MCF 10A (cell line): Measurements from ENCODE around the gene CIBAR2. TPM values are rescaled to one million over a fixed set of nuclear protein-coding genes. Genes with fewer than 3 reads are reported as not detected.
A peak's percentile ranks its signal among the peaks of the same experiment; 100 is the strongest.

Source experiments
- BruUV-seq: library from RNA; stranded (reverse); fragments of 400-500 nt; replicated peaks from 2 replicates; lab custom pipeline; 2021; lab: Mats Ljungman, UMichigan
- CTCF ChIA-PET: fragments of 300-600 bp; sonication (Branson Sonifier 250); formaldehyde crosslinking; extraction: SDS; loops from one replicate; lab custom pipeline; 2021; ENCODE audit warnings: antibody characterized with exemption, inconsistent platforms; lab: Yijun Ruan, JAX
- POLR2A ChIA-PET: fragments of 300-600, 350-650 bp; sonication (Branson Sonifier 250); formaldehyde crosslinking; extraction: SDS; loops from one replicate; lab custom pipeline; 2020; ENCODE audit warnings: antibody characterized with exemption, inconsistent platforms; lab: Yijun Ruan, JAX
- DNase-seq: peaks from one replicate; pipeline ENCODE4 v3.0.0-alpha.2; 2018; ENCODE audit not compliant: unreplicated experiment
- H3K27ac Mint-ChIP-seq: one replicate; pipeline ENCODE4 v1.8.0; 2022; ENCODE audit warnings: mild to moderate bottlenecking, low read depth, mixed read lengths; ENCODE audit not compliant: unreplicated experiment
- H3K27me3 Mint-ChIP-seq: one replicate; pipeline ENCODE4 v1.8.0; 2022; ENCODE audit warnings: mixed read lengths; ENCODE audit not compliant: insufficient read depth, unreplicated experiment
- H3K36me3 Mint-ChIP-seq: one replicate; pipeline ENCODE4 v1.8.0; 2022; ENCODE audit warnings: mild to moderate bottlenecking, moderate library complexity, mixed read lengths; ENCODE audit not compliant: insufficient read depth, unreplicated experiment
- H3K4me1 Mint-ChIP-seq: one replicate; pipeline ENCODE4 v1.8.0; 2022; ENCODE audit warnings: mixed read lengths; ENCODE audit not compliant: insufficient read depth, unreplicated experiment
- H3K4me3 Mint-ChIP-seq: one replicate; pipeline ENCODE4 v1.8.0; 2022; ENCODE audit warnings: mild to moderate bottlenecking, moderate library complexity, mixed read lengths; ENCODE audit not compliant: unreplicated experiment
- H3K9me3 Mint-ChIP-seq: one replicate; pipeline ENCODE4 v1.8.0; 2022; ENCODE audit warnings: mixed read lengths; ENCODE audit not compliant: unreplicated experiment
- CTCF ChIP-seq: fragments of 200-600 bp; IDR thresholded peaks from one replicate; pipeline ENCODE4 v1.8.0; 2022; ENCODE audit warnings: antibody characterized with exemption, mild to moderate bottlenecking; ENCODE audit not compliant: unreplicated experiment
- intact Hi-C: fragments of 100-400 bp; cut with micrococcal nuclease; formaldehyde crosslinking; loops from 2 replicates; pipeline ENCODE4 v1.14.1; 2022
- total RNA-seq: library from RNA; stranded (reverse); gene quantifications from 2 replicates; pipeline ENCODE4 v1.2.3, GENCODE V29; 2022

CIBAR2 gene
- total RNA-seq, 1 experiment from 2014 or later: not detected

- peak overlapping the region; percentile 25 for H3K4me3 Mint-ChIP-seq
- peaks cover 42% of the 10 kb centered on the region for H3K4me1 Mint-ChIP-seq
- H3K27ac Mint-ChIP-seq: peak overlapping the region; percentile 20
- no peaks in the 10 kb centered on the region for H3K9me3 Mint-ChIP-seq
- H3K27me3 Mint-ChIP-seq: peaks cover 6% of the 10 kb centered on the region
- peaks cover 5% of the 10 kb centered on the region for H3K36me3 Mint-ChIP-seq
- intact Hi-C loops: no loop called here
- ChIA-PET POLR2A (interaction anchor here (0.6 to 1.9 kb wide), 12 partner anchors 14 to 1242 kb away, joined by 3 to 5 read pairs (median 3); partner anchors contain the start of gene GSE1), CTCF (interaction anchor here (0.6 to 0.9 kb wide), 4 partner anchors 12 to 102 kb away, joined by 3 to 4 read pairs (median 3); no protein-coding TSS in a partner anchor)
- no TSS peak for BruUV-seq
- peak; percentile 98 for DNase-seq
- no peak for TF ChIP-seq CTCF
Measured at GRCh38 chr16:85151603-85152413, 39.5 kb upstream of the CIBAR2 start.

- no peaks in the 10 kb centered on the region for H3K27me3 Mint-ChIP-seq
- POLR2A ChIA-PET: interaction anchor here (0.7 to 1.2 kb wide), 5 partner anchors 15 to 121 kb away, joined by 3 to 4 read pairs (median 3); no protein-coding TSS in a partner anchor
Measured at GRCh38 chr16:85151079-85151602, 38.9 kb upstream of the CIBAR2 start.

DNA sequence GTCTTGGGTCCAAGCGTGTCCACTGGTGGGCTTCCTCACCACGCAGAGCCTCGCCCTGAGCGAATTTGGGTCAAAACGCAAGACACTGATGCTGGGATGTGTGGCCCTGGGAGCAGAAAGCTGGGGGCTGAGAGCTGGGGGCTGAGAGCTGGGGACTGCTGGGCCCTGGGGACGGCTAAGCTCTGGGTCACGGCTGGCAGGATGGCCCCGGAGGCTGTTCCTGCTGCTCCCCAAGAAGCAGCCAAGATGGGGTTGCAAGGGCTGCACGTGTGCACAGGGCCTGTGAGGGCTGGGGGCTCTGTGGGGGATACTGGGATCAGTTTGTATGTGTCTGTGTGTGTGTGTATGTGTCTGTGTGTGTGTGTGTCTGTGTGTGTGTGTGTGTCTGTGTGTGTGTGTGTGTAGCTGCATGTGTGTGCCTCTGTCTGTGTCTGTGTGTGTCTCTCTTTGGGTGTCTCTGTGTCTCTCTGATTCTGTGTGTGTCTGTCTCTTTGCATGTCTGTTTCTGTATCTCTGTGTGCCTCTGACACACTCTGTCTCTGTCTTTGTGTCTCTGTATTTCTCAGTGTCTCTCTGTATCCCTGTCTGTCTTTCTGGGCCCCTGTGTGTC is 38.2 kb upstream of the CIBAR2 start:
- POLR2A ChIA-PET: interaction anchor here (1.7 to 2.1 kb wide), 2 partner anchors 10 to 25 kb away, joined by 4 to 6 read pairs; no protein-coding TSS in a partner anchor
- no peak for DNase-seq
- Mint-ChIP-seq H3K36me3 (peaks cover 5% of the 10 kb centered on the region), H3K27ac (peak overlapping the region; percentile 20), H3K9me3 (no peaks in the 10 kb centered on the region), H3K27me3 (no peaks in the 10 kb centered on the region), H3K4me1 (peaks cover 42% of the 10 kb centered on the region), H3K4me3 (no peak overlapping the region)
- CTCF ChIA-PET: interaction anchor here (0.7 to 1.8 kb wide), 2 partner anchors 103 to 114 kb away, joined by 3 to 8 read pairs; no protein-coding TSS in a partner anchor
- intact Hi-C loops: no loop called here
- TF ChIP-seq CTCF: no peak
- BruUV-seq: no TSS peak

More at GRCh38 chr16:85151079-85151602, 38.9 kb upstream of the CIBAR2 start:
- DNase-seq: no peak
- TF ChIP-seq CTCF: no peak
- no TSS peak for BruUV-seq
- H3K4me1 Mint-ChIP-seq: peaks cover 42% of the 10 kb centered on the region
- CTCF ChIA-PET: interaction anchor here (0.9 kb wide), 1 partner anchor 103 kb away, joined by 3 read pairs; no protein-coding TSS in a partner anchor
- intact Hi-C loops: no loop called here
- H3K9me3 Mint-ChIP-seq: no peaks in the 10 kb centered on the region
- peaks cover 5% of the 10 kb centered on the region for H3K36me3 Mint-ChIP-seq
- H3K4me3 Mint-ChIP-seq: peak overlapping the region; percentile 1
- H3K27ac Mint-ChIP-seq: peak overlapping the region; percentile 20
